Kidney tubule cell (primary cell): ENCODE measurements around the gene FCHSD2.
"Not testable (repeated sequence)": the region's sequence is repeated elsewhere in the genome, so short reads cannot be mapped to it uniquely, and the experiment has no call there.

Experiments
- DNase-seq: peaks from one replicate; pipeline ENCODE4 v3.0.0-alpha.2; 2018; ENCODE audit warnings: low spot score

FCHSD2 gene

GRCh38 chr11:72821221-72821919 is 320.7 kb downstream of the FCHSD2 start:
- no peak for DNase-seq

DNA sequence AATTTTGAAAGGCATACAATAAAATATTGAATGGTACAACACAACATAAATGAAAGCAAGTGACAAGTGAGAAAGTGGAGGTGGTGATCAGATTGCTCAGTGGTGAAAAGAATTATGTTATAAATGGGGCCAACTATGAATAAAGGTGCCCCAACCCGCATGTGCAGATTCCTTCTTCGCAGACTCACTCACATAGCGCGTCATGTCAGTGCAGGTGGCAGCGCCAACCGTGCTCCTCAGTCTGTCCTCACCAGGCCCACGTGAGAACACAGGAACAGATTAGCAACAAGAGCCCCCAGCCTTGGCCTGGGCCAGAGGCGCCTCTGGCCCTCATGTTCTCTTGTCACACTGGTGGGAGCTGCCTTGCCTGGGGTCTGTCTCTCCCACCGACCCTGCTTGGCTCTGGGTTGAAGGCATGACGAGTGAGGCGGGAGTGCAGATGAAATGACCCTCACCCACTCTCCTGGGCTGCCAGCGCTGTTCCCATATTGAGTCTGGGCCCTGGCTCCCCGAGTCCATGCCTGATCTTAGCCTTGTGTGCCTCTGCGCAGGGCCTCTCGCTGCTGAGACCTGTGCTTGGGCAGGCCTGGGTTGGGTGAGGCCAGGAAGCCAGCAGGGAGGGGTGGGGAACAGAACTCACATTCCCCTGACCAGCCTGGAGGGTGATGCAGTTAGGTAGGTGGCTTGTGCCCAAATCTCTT is 321.5 kb downstream of the FCHSD2 start:
- no peak for DNase-seq

GRCh38 chr11:72818971-72819370 is 323.1 kb downstream of the FCHSD2 start:
- DNase-seq, result no peak

DNA sequence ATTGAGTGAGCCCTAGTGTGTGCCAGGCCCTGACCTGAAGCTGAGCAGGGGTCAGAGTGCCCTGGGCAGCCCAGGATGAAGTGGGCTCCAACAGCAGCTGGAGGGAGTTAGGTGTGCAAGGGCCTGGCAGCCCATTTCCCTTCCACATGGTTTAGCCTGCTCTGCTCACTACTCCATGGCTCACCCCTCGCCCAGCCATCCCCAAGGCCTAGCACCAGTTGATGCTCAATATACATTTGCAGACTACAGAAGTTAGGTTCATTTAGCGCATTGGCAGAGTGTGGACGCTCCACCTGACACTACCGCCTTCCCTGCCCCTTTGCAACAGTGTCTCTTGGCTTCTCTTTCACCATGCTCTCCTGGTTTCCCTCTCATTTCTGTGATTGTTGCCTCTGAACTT is 324.2 kb downstream of the FCHSD2 start:
- DNase-seq, result no peak

DNA sequence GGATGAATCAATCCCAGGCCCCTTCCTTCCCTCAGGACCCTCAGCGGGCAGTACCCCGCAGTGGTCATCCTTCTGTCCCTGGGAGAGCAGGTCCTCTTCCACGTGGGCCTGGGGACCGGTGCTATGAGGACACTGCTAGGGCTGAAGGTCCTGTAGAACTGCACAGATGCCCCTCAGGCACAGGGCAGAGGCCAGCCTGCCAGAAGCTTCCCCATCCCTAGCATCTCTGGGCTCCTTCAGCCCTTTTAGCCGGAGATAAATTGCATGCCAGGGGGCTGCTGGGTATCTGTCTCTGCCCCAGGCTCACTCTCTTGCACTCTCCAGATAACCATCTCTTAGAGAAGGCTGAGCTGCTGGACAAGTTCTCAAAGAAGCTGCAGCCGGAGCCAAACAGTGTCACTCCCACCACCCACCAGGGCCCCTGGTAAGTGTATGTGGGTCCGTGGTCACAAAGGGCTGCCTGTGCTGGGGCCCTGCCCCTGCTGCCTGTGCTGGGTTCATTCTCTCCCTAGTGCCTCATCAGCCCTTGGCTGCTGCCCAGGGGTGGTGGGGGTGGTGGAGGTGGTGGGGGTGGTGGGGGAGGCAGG is 325.6 kb downstream of the FCHSD2 start:
- DNase-seq, result no peak

GRCh38 chr11:72815110-72815618 is 327.0 kb downstream of the FCHSD2 start:
- DNase-seq, result no peak

DNA sequence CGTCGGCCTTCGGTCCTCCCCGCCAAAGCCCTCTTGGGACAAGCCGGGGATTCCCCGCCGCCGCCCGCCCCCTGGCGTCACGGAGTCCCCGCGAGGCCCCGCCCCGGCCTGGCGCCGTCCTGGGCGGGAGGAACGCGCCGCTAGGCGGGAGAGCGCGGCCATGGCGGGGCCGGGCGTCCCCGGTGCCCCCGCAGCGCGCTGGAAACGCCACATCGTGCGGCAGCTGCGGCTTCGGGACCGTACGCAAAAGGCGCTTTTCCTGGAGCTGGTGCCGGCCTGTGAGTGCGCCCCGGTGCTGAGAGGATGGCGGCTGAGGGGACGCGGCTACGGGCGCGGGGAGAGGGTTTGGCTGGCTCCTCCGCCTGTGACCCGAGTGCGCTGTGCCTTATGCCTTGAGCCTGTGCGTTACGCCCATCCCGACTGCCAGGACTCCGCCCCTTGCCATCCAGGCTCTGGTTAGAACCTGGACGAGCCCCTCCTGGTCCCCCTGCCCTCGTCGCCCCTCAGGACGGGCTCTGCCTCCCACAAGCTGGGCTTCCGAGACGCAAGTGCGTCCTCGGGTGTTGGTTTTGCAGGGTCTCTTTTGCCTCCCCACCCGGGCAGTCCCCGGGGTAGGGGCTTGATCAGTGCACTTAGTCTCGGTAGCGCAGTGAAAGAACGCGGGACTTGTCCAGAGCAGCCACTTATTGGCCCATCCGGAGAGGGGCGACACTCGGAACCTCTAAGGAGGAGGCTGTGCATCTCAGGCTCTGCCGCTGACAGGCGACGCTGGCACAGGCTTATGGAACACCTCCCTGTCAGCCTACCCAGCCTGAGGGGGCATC is 327.6 kb downstream of the FCHSD2 start, which contains the start of gene ATG16L2:
Gene ATG16L2, plus strand, starts transcription at position 126 of the 824 bp plus-strand sequence. Its CDS starts 35 bp downstream, at position 161.
- peak; percentile 89 for DNase-seq

DNA sequence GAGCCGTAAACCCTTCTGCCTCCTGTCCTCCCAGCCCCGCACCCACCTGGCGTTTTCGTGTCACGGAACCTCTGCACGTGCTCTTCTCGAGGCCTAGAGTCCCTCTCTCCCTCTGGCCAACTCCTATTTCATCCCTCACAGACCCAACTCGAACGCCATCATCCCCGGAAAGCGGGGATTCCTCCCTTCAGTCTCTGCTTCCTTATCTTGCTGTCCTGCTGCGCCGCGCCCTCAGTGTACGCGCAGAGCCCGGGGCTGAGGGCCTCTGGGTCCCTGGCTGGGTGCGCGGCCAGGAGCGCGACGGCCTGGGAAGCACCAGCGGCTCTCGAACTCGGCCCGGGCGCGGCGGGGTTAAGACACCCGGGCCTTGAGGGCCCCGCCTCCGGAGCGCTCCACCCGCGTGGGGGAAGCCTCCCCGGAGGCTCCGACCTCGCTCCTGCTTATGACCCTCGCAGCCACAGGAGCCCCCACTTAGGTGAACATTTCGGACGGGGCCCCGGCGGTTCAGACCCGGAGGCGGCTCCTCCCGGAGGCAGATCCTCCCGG is 328.3 kb downstream of the FCHSD2 start:
- DNase-seq, result peak; percentile 86

- DNase-seq, result peak; percentile 77
Observed at GRCh38 chr11:72812967-72813739, 329.0 kb downstream of the FCHSD2 start.

DNA sequence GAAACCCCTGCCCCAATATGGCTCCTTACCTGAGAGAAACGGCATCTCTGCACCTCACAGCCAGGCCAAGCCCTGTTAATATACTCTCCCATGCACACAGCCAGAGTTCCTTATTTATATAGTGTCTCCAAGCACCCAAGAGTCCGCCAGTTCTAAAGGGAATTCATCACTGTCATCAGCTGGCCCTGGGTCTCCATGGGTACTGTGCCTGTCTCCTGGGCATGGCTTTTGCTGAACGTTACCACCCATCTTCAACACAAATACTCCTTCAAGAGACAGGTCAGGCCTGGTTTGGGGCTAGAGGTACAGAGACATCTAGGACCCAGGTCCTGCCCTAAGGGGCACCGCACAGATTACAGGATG is 329.5 kb downstream of the FCHSD2 start:
- no peak for DNase-seq

DNA sequence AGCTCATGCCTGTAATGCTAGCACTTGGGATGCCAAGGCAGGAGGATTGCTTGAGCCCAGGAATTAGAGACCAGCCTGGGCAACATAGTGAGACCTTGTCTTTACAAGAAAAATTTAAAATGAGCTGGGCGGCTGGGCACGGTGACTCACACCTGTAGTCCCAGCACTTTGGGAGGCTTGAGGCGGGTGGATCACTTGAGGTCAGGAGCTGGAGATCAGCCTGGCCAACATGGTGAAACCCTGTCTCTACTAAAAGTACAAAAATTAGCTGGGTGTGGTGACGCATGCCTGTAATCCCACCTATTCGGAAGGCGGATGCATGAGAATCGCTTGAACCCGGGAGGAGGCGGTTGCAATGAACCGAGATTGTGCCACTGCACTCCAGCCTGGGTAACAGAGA is 330.4 kb downstream of the FCHSD2 start:
- not testable (repeated sequence) for DNase-seq

DNA sequence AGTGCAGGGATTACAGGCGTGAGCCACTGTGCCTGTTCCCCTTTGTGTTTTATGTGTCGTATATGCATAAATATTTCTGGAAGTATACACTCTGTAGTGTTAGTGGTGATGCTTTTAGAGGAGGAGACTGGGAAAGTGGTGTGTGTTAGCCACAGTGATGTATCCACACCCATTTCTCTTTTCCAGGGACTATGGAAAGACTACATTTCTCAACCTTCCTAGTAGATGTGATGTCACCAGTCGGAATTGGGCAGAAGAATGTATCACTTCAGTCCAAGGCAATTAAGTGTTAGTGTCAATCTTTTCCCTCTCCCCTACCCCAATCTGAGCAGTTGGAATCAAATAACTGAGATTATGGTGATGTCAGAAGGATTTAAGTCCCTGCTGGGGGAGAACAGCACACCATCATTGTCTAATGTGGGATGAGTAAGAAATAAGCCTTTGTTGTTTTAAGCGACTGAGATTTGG is 333.8 kb downstream of the FCHSD2 start:
- no peak for DNase-seq

- no peak for DNase-seq
Observed at GRCh38 chr11:72807792-72808191, 334.3 kb downstream of the FCHSD2 start.

GRCh38 chr11:72807021-72807693 is 335.0 kb downstream of the FCHSD2 start:
- no peak for DNase-seq

DNA sequence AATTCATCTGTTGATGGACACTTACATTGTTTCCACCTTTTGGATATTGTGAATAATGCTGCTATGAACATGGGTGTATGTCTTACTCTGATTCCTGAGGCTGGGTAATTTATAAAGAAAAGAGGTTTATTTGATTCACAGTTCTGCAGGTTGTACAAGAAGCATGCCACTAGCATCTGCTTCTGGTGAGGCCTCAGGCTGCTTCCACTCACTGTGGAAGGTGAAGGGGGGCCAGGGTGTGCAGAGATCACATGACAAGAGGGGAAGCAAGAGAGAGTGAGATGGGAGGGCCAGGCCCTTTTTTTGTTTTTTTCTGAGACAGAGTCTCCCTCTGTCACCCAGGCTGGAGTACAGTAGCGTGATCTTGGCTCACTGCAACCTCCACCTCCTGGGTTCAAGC is 335.7 kb downstream of the FCHSD2 start:
- DNase-seq, result not testable (repeated sequence)

GRCh38 chr11:72805216-72805615 is 336.9 kb downstream of the FCHSD2 start:
- no peak for DNase-seq

DNA sequence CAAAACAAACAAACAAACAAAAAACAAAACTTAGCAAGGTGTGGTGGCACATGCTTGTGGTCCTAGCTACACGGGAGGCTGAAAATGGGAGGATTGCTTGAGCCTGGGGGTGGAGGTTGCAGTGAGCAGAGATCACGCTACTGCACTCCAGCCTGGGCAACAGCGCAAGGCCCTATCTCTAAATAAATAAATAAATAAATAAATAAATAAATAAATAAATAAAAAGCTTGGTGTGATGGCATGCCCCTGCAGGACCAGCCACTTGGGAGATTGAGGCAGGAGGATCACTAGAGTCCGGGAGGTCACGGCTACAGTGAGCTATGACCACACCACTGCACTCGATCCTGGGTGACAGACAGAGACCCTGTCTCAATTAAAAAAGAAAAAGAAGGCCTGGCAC is 339.3 kb downstream of the FCHSD2 start:
- no peak for DNase-seq

DNA sequence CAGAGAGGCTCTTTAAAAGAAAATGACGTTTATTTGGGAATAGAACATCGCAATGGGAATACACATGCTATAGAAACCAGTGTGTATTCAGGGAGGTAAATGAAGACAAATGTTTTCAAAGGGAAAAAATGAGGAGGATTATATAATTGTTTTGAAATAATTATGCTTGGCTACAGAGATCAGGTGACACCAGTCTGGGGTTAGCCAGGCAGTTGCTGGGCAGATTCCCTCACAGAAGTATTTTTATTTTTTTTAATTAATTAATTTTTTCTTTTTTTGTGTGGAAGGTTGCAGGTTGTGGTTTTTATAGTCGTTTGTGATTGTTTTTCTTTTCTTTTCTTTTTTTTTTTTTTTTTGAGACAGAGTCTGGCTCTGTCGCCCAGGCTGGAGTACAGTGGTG is 342.7 kb downstream of the FCHSD2 start:
- DNase-seq, result no peak

- DNase-seq, result no peak
Observed at GRCh38 chr11:72798361-72798760, 343.8 kb downstream of the FCHSD2 start.
